GM21390 (cell line): ENCODE results near the gene TNIP1.

Experiments used
- ATAC-seq: cut with Tn5 transposase; IDR thresholded peaks from one replicate; pipeline ENCODE4 v1.9.1; 2021; ENCODE audit not compliant: unreplicated experiment

TNIP1 gene

DNA sequence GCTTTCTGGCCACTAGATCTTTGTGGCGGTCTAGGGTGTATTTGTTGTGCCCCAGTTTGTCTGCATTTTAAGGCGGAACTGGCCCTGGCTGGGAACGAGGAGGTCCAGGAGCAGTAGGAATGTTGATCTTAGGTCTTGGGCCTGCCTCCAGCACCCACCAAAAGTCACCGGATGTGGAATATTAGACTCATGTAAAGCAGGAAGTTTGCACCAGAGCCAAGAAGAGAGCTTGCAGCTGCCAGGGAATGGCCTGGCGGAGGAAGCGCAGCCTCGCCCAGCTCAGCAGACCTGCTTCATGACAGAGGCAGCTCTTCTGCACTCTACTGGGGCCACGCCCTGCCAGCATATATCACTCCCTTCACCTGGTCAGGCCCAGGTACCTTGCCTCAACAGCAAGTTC lies 57.2 kb downstream of the TNIP1 start:
- no peak for ATAC-seq

DNA sequence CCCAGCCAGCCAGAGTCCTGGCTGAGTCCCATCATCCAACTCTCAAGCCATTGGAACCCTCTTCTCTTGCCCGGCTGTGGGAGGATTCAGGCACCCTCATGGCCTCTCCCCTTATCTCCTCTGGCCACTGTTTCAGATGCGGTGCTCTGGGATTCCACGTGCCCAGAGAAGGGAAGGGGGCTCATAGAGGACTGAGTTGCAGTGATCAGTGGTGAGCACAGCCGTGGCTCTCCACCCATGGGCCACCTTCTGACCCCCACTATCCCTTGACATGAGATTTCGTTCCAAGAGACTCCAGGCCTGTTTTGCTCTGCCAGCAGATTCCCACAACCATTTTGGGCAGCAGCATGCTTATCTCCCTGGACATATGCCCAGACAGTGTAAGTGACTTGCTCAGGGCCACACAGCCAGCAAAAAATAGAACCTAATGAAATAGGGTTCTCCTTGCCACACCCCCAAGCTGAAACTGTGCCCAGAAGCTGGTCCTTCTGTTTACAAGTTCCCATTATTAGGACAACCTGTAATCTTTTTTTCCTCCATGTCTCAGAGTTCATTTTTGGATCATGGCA lies 57.7 kb downstream of the TNIP1 start:
- no peak for ATAC-seq

DNA sequence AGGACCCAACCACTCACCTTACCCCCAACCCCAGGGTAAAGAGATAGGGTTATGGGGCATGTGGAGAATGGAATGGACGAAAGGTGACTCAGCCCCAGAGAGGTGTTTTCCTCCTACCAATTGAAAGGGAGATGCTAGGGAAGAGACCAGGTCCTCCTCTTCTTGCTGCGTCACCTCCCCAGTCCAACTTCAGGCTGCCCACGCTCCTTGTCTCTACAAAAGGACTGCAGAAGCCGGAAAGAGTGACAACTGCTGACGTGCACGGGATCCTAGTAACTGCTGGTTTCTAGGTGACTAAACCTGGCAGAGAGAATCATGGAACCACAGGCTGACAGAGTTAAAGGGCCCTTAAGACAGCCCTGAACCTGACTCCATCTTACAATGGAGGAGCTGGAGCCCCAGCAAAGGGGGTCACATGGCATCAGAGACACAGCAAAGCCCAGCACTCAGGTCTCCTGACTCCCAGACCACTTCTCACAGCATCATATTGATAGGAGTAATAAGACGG lies 58.3 kb downstream of the TNIP1 start:
- no peak for ATAC-seq

DNA sequence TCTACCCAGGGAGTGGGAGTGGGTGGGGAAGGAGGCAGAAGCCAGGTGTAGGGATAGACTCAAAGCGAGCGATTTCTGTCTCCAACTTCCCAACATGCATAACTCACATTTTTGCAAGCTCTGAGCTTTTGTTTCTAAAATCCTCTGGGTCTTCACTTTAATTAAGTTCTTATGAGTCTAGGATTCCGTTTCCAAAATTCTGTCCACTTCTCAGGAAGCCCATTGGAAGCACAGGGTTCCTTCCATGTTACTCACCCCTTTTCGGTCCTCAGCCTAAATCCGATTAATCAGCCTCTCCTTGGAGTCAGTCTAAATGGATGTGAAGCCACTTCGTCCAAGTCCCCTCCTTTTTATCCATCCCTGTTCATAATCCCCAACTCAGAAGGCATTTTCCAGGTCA lies 59.1 kb downstream of the TNIP1 start:
- no peak for ATAC-seq

DNA sequence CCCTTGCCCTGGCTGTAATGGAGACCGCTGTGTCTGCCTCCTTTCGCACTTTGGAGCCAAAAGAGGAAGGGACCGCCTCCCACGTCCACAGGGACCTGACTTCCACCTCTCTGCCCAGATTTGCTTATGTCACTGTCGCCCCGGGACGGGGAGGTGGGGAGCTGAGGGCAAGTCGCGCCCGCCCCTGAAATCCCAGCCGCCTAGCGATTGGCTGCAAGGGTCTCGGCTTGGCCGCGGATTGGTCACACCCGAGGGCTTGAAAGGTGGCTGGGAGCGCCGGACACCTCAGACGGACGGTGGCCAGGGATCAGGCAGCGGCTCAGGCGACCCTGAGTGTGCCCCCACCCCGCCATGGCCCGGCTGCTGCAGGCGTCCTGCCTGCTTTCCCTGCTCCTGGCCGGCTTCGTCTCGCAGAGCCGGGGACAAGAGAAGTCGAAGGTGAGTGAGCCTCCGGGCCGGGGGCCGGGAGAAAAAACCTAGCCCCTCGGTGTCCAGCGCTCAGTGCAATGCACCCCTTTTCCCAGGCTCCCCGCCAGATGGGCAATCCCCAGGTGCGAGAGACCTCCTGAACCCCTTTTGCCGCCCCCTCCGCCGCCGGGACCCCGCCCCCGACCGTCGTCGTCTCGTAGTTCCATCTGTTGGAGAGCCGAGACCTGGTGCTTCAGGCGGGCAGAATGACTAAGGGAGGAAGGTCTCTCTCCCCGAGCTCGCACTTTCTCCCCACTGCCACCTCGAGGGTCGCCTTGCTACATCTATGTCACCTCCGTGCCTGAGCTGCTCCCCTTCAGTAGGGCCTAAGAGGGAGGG lies 60.3 kb downstream of the TNIP1 start, which contains the start of gene GPX3:
TSS of gene GPX3 (plus strand) at position 288 of the 807 bp plus-strand sequence. CDS start at position 352, 64 bp downstream.
- peak; percentile 82 for ATAC-seq

DNA sequence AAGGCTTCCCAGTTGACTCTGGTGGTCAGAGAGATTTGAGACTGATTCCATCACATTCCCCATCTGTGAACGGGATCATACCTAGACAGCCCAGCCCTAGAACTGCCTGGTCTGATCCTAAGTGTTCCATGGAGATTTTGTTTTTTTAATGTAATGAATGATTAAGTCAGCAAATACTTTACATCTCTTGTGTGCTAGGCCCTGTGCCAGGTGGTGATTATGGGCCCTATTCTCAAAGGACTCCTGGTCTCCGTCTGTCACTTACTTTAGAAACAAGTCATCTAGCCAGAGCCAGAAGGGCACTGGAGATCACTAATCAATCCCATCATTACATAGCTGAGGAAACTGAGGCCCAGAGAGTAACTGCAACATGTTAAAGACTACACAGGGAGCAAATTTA lies 61.5 kb downstream of the TNIP1 start:
- no peak for ATAC-seq

DNA sequence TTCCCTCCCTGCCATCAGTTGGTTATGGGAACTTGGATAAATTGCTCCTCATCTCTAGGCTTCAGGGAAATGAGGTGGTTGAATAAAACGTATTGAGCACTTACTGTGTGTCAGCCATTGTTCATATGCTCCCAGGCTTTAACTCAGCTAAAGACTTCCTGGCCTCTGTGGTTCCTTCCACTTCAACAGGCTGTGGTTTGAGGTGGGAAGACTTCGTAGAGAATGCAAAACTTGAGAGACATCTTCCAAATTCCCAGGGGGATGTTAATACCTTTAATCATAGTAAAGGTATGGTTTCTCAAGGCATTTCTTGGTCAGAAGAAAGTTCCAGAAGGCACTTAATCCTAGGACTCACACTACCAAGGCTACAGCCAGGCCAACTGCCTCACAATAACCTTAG lies 62.0 kb downstream of the TNIP1 start:
- ATAC-seq: no peak

DNA sequence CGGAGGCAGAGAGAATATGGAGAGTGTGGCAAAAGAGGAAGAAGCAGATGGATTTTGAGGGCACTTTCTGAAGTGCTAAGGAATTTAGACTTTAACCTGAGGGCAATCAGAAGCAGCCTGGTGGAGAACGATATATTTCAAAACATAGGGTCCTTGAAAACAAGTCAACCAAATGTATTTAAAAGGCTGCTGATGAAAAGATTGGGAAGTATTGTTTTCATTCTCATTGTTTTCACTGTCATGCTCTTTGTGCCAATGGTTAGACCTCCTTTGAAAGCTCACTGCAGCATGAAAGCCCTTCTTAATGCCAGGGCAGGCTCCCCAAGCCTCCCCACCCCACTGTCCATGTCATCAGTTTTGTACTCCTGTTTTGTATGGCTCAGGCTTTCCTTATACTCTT lies 62.9 kb downstream of the TNIP1 start:
- ATAC-seq: no peak

DNA sequence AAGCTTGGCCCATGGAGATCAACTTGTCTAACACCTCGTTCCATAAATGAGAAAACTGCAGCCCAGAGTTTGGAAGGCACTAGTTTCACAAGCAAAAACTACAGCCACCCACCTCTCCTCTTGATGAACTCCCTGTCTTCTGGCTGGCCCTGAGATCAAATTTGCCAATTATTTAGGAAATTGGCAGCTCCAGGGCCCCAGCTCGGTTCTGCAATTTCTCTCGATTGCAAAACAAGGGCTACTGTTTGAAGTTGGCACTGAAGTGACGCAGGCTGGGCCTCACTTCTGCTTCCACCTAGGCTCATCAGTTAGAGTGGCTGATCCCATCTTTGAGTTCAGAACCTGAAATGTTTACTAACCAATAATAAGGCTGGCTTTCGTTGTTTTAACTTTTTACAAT lies 64.1 kb downstream of the TNIP1 start:
- ATAC-seq: no peak

DNA sequence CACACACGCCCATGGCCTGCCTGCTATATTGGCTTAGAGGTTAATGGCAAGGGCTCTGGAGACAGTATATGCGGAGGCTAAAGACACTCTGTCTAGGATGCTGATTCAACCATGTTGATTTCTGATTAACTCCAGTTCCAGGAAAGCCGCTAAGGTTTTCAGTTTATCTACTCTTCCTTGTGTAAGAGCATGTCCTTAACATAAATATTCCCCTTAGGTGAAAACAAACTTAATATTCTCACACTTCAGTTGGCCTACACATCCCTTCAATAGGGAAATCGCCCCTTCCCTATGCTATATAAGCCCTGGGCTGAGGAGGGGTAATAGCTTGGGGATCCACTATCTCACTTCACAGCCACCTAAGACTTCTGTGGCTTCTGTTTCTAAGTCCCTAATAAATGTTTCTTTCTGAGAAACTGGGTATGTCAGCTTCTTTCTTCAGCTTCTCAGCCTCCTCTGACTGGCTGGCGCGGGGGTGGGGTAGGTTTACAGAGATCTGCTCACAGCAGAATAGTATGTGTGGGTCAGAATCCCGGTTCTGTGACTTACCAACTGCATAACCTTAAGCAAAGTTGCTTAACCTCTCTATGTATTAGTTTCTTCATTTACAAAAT lies 64.8 kb downstream of the TNIP1 start:
- no peak for ATAC-seq

DNA sequence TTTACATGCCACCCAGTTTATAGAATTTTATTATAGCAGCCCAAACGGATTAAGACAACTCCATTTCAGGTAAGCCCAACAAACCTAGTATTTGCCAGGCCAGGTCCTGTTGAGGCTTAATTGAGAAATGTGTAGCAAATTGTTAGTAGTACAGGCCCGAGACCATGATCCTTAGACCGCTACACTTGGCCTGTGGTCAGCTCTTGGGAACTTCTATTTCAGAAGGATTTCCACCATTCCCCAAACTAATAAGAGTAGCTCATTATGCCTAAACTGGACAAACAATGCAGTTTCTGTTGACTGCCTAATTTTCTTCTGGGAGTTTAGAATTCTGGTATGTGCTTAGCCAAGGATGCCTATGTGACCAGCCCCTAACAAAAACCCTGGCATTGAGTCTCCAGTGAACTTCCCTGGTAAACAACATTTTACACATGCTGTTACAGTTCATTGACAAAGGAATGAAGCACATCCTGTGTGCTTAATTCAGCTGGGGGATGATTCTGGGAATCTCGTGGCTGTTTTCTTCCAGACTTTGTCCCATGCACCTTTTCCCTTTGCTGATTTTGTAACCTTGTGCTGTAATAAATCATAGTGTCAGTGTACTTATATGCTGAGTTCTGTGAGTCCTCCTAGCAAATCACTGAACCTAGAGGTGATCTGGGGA lies 66.0 kb downstream of the TNIP1 start:
- no peak for ATAC-seq

DNA sequence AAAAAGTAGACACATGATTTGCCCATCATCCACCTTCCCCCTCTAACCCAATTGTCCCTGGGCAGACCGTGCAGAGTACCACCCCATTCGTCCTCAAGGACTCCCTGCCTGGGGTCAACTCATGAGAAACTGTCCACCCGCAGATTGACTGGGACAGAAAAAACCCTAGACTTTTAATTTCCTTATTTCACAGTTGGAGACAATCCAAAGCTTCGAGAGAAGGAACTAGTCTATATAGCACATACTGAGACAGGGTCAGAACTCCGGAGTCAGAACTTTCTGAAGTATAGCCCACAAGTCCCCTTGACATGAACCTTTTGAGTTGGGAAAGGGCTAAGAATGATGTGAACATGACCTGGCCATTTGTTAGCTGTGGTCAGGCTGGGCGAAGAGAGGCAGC lies 68.0 kb downstream of the TNIP1 start:
- ATAC-seq: no peak

DNA sequence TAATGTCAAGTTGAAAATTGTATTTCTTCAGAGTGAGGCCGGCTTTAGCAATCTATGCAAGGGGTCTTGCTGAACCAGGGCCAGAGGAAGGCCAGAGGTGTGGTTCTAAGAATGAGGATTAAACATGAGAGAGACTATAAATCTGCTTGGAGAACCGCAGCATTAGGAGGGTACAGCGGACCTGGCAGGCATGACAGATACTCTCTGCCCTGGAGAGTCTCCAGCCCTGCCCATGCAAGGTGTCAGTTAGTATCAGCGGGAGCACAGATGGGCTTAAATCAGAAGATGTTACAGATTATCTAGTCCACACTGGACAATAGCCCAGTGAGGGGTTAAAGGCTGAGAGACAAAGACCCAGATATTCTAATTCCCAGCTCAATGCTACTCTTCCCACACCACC lies 71.9 kb downstream of the TNIP1 start:
- no peak for ATAC-seq

DNA sequence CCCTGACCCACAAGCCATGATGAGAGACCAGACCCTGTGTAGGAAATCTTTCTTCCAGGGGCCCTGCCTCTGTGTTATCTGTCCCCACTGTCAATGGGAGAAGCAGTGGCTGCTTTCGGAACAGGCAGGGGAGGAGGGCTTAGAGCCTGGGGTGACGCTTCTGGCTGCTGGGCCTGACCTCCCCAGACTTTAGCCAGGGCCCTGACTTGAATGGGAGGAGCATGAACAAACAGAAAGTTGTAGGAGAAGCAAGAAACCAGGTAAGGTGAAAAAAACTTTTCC lies 72.7 kb downstream of the TNIP1 start:
- no peak for ATAC-seq

DNA sequence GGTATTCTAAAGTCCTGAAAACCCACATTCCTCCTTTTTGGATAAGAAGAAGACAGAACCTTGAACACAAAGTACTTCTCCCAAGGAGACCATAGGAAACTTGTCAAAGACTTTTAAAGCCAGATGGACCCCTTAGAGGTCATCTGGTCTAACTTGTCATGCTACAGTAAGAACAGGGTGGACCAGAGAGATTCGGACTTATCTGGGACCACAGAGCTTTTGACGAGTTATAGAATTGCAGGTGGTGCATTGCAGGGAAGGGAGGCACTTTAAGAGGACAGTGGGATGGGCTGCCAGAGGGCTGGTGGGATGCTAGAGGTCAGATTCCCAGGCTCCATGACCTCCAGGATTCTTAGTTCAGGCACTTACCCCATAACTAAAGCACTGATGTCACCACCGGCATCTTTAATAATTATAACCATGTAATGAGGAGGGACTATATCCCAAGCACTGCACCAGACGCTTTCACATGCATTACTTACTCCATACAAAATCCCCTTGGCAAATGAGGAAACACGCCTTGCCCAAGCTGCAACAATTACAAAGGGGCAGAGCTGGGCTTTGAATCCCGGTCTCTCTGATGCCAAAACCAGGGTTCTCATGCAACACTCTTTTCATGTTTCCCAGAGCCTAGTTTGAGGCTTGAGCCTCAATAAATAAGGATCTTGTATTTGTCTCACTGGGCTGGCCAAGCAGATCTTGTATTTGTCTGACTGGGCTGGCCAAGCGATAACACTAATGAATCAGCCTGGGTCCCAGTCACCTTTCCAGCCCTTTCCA lies 73.2 kb downstream of the TNIP1 start:
- ATAC-seq: no peak

DNA sequence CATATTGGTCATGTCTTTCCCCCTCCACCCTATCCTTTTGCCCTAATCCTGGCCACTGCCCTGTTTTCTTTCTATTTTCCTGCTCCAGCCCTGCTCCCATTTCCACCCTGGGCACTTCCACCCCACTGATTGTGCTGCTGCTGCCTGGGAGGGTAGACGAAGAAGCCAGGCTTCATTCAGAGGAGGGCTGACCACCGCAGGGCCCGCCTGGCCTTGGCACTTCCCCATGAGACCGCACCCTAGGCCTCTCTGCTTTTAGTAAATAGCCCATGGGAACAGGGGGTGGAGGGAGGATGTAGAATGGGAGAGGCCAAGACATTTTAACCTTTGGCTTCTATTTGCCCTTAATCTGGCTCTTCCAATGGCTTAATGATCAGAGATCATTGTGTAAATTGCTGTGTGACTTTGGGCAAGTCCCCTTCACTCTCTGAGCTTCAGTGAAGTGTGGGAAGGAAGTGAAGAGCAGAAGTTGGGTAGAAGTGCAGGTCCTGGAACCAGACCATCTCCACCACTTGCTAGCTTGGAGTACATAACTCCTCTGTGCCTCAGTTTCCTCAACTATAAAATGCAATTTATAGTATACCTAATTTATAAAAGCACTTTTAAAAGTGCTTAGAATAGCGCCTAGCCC lies 74.0 kb downstream of the TNIP1 start:
- no peak for ATAC-seq

DNA sequence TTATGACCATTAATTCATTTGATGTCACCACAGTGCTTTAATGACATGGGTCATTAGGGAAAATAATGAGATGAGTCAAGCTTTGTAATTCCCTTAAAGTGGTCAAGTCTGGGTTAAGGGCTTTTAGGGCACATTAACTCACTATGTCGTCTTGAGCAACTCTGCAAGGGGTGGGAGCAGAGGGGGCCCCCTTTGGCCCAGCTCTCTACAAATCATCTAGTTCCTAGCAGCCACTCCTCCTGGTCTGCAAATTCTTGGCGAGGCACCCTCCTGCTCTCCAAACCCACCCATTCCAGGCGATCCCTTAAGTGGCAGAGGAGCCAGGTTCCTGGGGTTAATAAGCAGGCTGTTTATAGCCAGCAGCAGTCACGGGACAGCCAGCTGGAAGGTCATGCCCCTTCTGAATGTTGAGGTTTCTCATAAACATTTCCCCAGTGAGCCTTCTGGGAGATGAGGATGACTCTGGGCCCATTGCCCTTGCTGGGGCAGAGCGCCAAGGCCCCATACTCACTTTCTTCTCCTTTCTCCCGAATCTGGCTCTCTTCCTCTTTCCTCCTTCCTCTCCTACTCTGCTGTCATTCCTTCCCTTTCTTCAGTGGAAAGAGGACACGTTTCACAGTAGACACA lies 74.8 kb downstream of the TNIP1 start:
- ATAC-seq: no peak

DNA sequence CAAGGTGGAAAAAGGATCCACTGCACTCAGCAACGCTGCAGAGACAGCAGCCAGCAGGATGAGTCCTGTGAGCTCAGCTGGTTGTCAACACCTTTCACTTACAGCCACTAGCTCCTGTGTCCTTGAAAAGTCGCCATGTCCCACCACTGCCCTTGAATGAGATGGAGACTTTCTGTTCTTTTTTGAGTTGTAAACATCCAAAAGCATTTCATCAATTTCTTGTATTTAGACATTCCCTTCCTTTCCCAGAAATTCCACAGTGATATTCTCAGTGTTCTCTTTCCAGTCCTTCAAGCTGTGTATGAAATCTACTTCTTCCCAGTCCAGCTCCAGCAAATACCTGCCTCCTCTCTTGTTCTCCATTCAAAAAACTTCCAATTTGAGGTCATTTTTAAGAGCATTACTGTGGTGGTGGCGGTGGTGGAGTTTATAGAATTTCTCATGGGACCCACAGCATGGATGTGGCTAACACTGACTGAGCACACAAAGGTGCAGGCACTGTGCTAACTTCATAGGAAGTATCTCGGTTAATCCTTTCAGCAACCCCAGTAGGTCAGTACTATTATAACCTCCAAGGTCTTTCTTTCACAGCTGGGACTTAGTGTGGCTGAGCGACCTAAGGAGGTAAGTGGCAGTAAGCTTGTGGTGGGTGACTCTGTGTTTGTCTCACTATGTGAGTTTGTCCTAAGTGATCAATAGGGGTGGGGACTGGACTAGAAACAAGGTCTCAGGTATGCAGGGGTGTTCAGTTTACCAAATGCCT lies 75.5 kb downstream of the TNIP1 start:
- no peak for ATAC-seq

DNA sequence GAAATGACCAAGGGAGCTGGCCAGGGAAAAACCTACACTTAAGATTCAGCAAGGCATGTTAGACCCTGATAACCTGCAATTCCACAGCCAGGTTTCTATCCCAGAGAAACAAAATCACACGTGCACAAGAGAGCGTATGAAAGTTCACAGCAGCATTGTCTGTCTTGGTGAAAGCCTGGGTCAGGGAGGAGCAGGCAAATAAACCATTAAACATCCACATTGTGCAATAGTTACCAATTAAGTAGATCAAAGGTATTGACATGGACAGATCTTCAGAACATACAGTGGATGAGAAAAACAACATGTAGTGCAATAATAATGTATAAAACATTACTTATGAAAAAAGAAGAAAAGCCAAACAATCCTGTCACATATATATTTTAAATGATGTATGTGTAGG lies 76.3 kb downstream of the TNIP1 start:
- ATAC-seq: no peak

DNA sequence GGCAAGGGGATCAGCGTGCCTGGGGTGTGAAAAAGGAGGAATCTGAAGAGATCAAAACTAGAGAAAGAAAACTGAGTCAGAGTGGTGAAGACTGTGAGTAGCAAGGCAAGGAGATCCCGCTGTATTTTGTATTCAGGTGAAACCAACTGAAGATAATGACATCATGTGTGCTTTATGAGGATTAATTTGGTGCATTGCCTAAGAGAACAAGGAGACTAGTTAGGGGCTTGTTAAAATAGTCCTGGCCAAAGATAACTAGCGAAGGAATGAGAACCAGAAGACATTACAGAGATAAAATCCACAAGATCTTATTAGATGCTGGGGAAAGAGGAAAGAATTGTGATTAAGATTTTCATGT lies 77.4 kb downstream of the TNIP1 start:
- no peak for ATAC-seq
